H9 (cell line): Measurements from ENCODE around the gene SERPINE2. TPM values are rescaled to one million over a fixed set of nuclear protein-coding genes. Genes with fewer than 3 reads are reported as not detected.

Experiments used
- DNase-seq: peaks from one replicate; pipeline ENCODE4 v3.0.0-alpha.2; 2017
- H2AFZ ChIP-seq: one replicate; pipeline ENCODE4 v1.6.1; 2013; ENCODE audit warnings: mild to moderate bottlenecking, low read length, control low read depth, moderate library complexity
- H2AK5ac ChIP-seq: 2 replicates; pipeline ENCODE4 v1.6.1; 2013; ENCODE audit warnings: low read length, control low read depth, mixed read lengths; ENCODE audit not compliant: insufficient read length
- H2BK120ac ChIP-seq: one replicate; pipeline ENCODE4 v1.6.1; 2013; ENCODE audit warnings: low read depth, mild to moderate bottlenecking, low read length, control low read depth, inconsistent platforms; ENCODE audit not compliant: poor library complexity, severe bottlenecking
- H2BK12ac ChIP-seq: 2 replicates; pipeline ENCODE4 v1.6.1; 2013; ENCODE audit warnings: low read length, control low read depth, mixed read lengths, low read depth; ENCODE audit not compliant: insufficient read length
- H2BK15ac ChIP-seq: 2 replicates; pipeline ENCODE4 v1.6.1; 2013; ENCODE audit warnings: low read depth, low read length, control low read depth
- H2BK20ac ChIP-seq: one replicate; pipeline ENCODE4 v1.6.1; 2013; ENCODE audit warnings: low read depth, mild to moderate bottlenecking, low read length, control low read depth, inconsistent platforms; ENCODE audit not compliant: poor library complexity, severe bottlenecking
- H2BK5ac ChIP-seq: 2 replicates; pipeline ENCODE4 v1.6.1; 2013; ENCODE audit warnings: low read length, control low read depth, mixed read lengths; ENCODE audit not compliant: insufficient read length
- H3K14ac ChIP-seq: 2 replicates; pipeline ENCODE4 v1.6.1; 2013; ENCODE audit warnings: low read length, control low read depth; ENCODE audit not compliant: insufficient read depth
- H3K18ac ChIP-seq: 2 replicates; pipeline ENCODE4 v1.6.1; 2013; ENCODE audit warnings: low read depth, mild to moderate bottlenecking, mixed read lengths, low read length, control low read depth; ENCODE audit not compliant: insufficient read length
- H3K23ac ChIP-seq: 2 replicates; pipeline ENCODE4 v1.6.1; 2013; ENCODE audit warnings: low read length, control low read depth, mixed read lengths, low read depth; ENCODE audit not compliant: insufficient read length
- H3K23me2 ChIP-seq: 2 replicates; pipeline ENCODE4 v1.6.1; 2013; ENCODE audit warnings: low read depth, mild to moderate bottlenecking, mixed read lengths, low read length, control low read depth; ENCODE audit not compliant: insufficient read length, poor library complexity, severe bottlenecking
- H3K27ac ChIP-seq: 2 replicates; pipeline ENCODE4 v1.5.1; 2013; ENCODE audit warnings: low read length, control low read depth, mixed read lengths, low read depth; ENCODE audit not compliant: insufficient read length
- H3K27me3 ChIP-seq: 2 replicates; pipeline ENCODE4 v1.6.1; 2013; ENCODE audit warnings: low read length, control low read depth, inconsistent platforms; ENCODE audit not compliant: insufficient read depth
- H3K4ac ChIP-seq: 2 replicates; pipeline ENCODE4 v1.6.1; 2013; ENCODE audit warnings: low read depth, mild to moderate bottlenecking, control low read depth, inconsistent platforms, low read length, moderate library complexity
- H3K4me1 ChIP-seq: 2 replicates; pipeline ENCODE4 v1.6.1; 2013; ENCODE audit warnings: low read length, control low read depth, inconsistent platforms; ENCODE audit not compliant: insufficient read depth
- H3K4me2 ChIP-seq: 2 replicates; pipeline ENCODE4 v1.6.1; 2013; ENCODE audit warnings: low read length, control low read depth, mixed read lengths; ENCODE audit not compliant: insufficient read length, insufficient read depth
- H3K56ac ChIP-seq: 2 replicates; pipeline ENCODE4 v1.6.1; 2013; ENCODE audit warnings: low read depth, mild to moderate bottlenecking, mixed read lengths, low read length, control low read depth; ENCODE audit not compliant: insufficient read length
- H3K79me1 ChIP-seq: 2 replicates; pipeline ENCODE4 v1.6.1; 2013; ENCODE audit warnings: low read depth, mild to moderate bottlenecking, moderate library complexity, low read length, control low read depth, inconsistent platforms; ENCODE audit not compliant: insufficient read depth, poor library complexity, severe bottlenecking
- H3K79me2 ChIP-seq: 2 replicates; pipeline ENCODE4 v1.6.1; 2013; ENCODE audit warnings: low read length, control low read depth, inconsistent platforms; ENCODE audit not compliant: insufficient read depth
- H3K9ac ChIP-seq: 2 replicates; pipeline ENCODE4 v1.6.1; 2013; ENCODE audit warnings: low read length, control low read depth, mixed read lengths; ENCODE audit not compliant: insufficient read length; ENCODE audit errors: extremely low read depth
- H3K9me3 ChIP-seq: one replicate; pipeline ENCODE4 v1.6.1; 2013; ENCODE audit warnings: low read depth, low read length, inconsistent platforms; ENCODE audit not compliant: control insufficient read depth
- H3T11ph ChIP-seq: one replicate; pipeline ENCODE4 v1.6.1; 2013; ENCODE audit warnings: mild to moderate bottlenecking, low read length, control low read depth, inconsistent platforms
- H4K20me1 ChIP-seq: one replicate; pipeline ENCODE4 v1.6.1; 2013; ENCODE audit not compliant: control insufficient read depth, insufficient read length, insufficient read depth
- H4K5ac ChIP-seq: 2 replicates; pipeline ENCODE4 v1.6.1; 2013; ENCODE audit warnings: low read depth, mild to moderate bottlenecking, mixed read lengths, low read length, control low read depth; ENCODE audit not compliant: insufficient read length
- H4K8ac ChIP-seq: replicated peaks from 2 replicates; pipeline ENCODE4 v1.6.1; 2013; ENCODE audit warnings: low read length, control low read depth, mixed read lengths, low read depth; ENCODE audit not compliant: insufficient read length
- H4K91ac ChIP-seq: 2 replicates; pipeline ENCODE4 v1.6.1; 2013; ENCODE audit warnings: low read depth, mild to moderate bottlenecking, moderate library complexity, mixed read lengths, low read length, control low read depth; ENCODE audit not compliant: insufficient read length
- H3K27ac Mint-ChIP-seq, 3 experiments: 2 replicates in 2 of 3; 3 replicates in 1 of 3; pipeline ENCODE4 v1.8.0; 2020 to 2021; ENCODE audit warnings: mixed read lengths in 3 of 3, mild to moderate bottlenecking in 1 of 3, moderate library complexity in 1 of 3
- H3K27me3 Mint-ChIP-seq: 2 replicates; pipeline ENCODE4 v1.8.0; 2021; ENCODE audit warnings: low read depth, mild to moderate bottlenecking, moderate library complexity, mixed read lengths
- H3K36me3 Mint-ChIP-seq, 3 experiments: 2 replicates in 2 of 3; 3 replicates in 1 of 3; pipeline ENCODE4 v1.8.0; 2020 to 2021; ENCODE audit warnings: low read depth in 3 of 3, mixed read lengths in 3 of 3; ENCODE audit not compliant: insufficient read depth in 1 of 3
- H3K4me1 Mint-ChIP-seq, 2 experiments: 2 replicates each; pipeline ENCODE4 v1.8.0; 2020; ENCODE audit warnings: mixed read lengths in 2 of 2
- H3K4me3 Mint-ChIP-seq, 2 experiments: 2 replicates in 1 of 2; 3 replicates in 1 of 2; pipeline ENCODE4 v1.8.0; 2020 to 2021; ENCODE audit warnings: mild to moderate bottlenecking in 2 of 2, mixed read lengths in 2 of 2, moderate library complexity in 1 of 2
- H3K9me3 Mint-ChIP-seq, 2 experiments: 2 replicates in 1 of 2; 3 replicates in 1 of 2; pipeline ENCODE4 v1.8.0; 2020; ENCODE audit warnings: mild to moderate bottlenecking in 2 of 2, mixed read lengths in 2 of 2, moderate library complexity in 1 of 2
- WGBS: extraction: QIAGEN DNeasy Blood & Tissue Kit; methylation state at CpG from one replicate; pipeline ENCODE4 v1.1.7; 2013; ENCODE audit warnings: missing lambda C conversion rate, low lambda C conversion rate, mixed read lengths; ENCODE audit not compliant: insufficient read length; ENCODE audit errors: extremely low coverage; 5-methylcytosine and 5-hydroxymethylcytosine counted together
- total RNA-seq: library from RNA; stranded (reverse); gene quantifications from 2 replicates; pipeline ENCODE4 v1.2.1, GENCODE V29; 2021
- TF ChIP-seq, protein P1 (sequence below): fragments of 200-600 bp; sonication (generic); conservative IDR thresholded peaks from 3 replicates; pipeline ENCODE4 v1.8.0; 2021; ENCODE audit warnings: antibody characterized with exemption, mild to moderate bottlenecking

SERPINE2 gene
- total RNA-seq, 1 experiment from 2014 or later: 40.0 TPM

DNA sequence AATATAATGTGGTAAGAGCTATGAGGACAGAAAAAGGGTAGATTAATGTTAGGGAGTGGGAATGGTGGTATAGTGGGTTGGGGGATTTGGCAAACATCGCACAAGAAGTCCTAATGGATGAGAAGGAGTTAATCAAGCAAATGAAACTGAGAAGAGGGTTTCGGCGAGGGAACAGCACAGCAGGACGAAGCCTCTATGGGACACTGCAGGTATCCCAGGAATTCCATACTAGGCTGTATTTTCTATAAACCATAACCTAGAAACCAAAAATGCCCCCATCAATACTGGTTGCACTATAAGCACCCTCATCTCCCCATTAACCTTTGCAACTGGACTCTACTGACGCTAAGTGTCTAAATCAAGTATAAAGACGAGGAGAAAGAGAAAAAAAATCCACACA lies 104.2 kb downstream of the SERPINE2 start:
- Histone ChIP-seq H3K9ac (no peak overlapping the region), H4K91ac (no peak overlapping the region), H3K79me1 (peaks cover 3% of the 10 kb centered on the region), H2AK5ac (no peak overlapping the region), H3K4ac (no peak overlapping the region), H4K5ac (no peak overlapping the region), H3K18ac (no peak overlapping the region), H3T11ph (no peak overlapping the region), H2AFZ (no peak overlapping the region), H2BK15ac (no peak overlapping the region), H3K27me3 (no peaks in the 10 kb centered on the region), H3K23me2 (no peaks in the 10 kb centered on the region), H3K23ac (no peak overlapping the region), H3K9me3 (no peaks in the 10 kb centered on the region), H2BK5ac (no peak overlapping the region), H2BK20ac (no peak overlapping the region), H3K56ac (no peak overlapping the region), H3K4me1 (peaks cover 30% of the 10 kb centered on the region), H2BK12ac (no peak overlapping the region), H4K20me1 (no peaks in the 10 kb centered on the region), H2BK120ac (no peak overlapping the region), H3K79me2 (peaks cover 37% of the 10 kb centered on the region; the same call in 1 of the 2 replicates), H3K4me2 (peak overlapping the region; percentile 14), H4K8ac (no peak overlapping the region), H3K14ac (no peak overlapping the region), H3K27ac (no peak overlapping the region)
- TF ChIP-seq, protein P1, sequence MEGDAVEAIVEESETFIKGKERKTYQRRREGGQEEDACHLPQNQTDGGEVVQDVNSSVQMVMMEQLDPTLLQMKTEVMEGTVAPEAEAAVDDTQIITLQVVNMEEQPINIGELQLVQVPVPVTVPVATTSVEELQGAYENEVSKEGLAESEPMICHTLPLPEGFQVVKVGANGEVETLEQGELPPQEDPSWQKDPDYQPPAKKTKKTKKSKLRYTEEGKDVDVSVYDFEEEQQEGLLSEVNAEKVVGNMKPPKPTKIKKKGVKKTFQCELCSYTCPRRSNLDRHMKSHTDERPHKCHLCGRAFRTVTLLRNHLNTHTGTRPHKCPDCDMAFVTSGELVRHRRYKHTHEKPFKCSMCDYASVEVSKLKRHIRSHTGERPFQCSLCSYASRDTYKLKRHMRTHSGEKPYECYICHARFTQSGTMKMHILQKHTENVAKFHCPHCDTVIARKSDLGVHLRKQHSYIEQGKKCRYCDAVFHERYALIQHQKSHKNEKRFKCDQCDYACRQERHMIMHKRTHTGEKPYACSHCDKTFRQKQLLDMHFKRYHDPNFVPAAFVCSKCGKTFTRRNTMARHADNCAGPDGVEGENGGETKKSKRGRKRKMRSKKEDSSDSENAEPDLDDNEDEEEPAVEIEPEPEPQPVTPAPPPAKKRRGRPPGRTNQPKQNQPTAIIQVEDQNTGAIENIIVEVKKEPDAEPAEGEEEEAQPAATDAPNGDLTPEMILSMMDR: no peak
- Mint-ChIP-seq H3K4me3 (no peak overlapping the region; a peak in 1 of 5 replicates), H3K27me3 (no peaks in the 10 kb centered on the region), H3K9me3 (no peaks in the 10 kb centered on the region), H3K36me3 (peaks cover 0 to 6% (median 3%) of the 10 kb centered on the region in 3 experiments; a peak in 3 of 7 replicates), H3K27ac (peak overlapping the region; percentile 30 to 56 (median 31); a peak in 4 of 7 replicates), H3K4me1 (peaks cover 64 to 69% of the 10 kb centered on the region in 2 experiments)
- no peak for DNase-seq
- no CpG with 5 or more reads among the region's 6 CpGs for WGBS
